ENCODE measurements around the gene KCNA3.
A peak's percentile ranks its signal among the peaks of the same experiment; 100 is the strongest.
"Not testable (repeated sequence)": the region's sequence is repeated elsewhere in the genome, so short reads cannot be mapped to it uniquely, and the experiment has no call there.

The KCNA3 gene

DNA sequence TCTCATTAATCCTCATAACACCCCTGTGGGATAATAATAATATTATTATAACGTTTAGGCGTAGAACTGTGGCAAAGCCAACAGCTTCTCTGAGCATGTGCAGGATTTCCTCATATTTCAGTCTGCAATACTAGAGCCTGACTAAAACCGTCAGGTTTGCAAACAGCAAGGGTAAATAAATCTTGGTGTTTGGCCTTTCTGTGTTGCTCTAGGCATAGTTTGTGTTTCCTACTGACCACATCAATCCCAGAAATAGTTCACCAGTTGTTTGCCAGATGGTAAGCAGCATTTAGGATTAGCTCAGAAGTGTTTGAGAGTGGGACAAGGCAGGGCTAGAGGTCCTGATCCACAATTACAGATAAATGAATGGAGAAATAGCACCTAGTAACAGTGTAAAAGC, 2.8 kb upstream of the KCNA3 start:
- no peak for DNase-seq

DNA sequence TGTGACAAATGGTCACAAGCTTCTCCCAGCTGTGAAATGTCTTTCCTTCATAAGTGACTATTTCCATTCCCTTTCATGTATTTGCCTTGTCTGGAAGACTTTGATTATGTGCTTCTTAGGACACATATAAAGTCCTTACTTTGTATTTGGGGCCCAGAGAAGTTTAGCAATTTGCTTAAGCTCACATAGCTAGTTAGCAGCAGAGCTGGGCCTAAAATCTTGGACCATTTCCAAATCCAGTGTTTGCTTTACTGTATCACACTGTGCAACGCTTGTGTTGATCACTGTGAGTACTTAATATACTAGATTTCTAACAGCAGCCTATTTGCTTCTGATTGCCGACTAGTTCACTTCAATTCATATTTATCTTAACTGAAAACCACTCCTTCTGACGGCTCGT, 2.2 kb upstream of the KCNA3 start:
- DNase-seq = no peak

DNA sequence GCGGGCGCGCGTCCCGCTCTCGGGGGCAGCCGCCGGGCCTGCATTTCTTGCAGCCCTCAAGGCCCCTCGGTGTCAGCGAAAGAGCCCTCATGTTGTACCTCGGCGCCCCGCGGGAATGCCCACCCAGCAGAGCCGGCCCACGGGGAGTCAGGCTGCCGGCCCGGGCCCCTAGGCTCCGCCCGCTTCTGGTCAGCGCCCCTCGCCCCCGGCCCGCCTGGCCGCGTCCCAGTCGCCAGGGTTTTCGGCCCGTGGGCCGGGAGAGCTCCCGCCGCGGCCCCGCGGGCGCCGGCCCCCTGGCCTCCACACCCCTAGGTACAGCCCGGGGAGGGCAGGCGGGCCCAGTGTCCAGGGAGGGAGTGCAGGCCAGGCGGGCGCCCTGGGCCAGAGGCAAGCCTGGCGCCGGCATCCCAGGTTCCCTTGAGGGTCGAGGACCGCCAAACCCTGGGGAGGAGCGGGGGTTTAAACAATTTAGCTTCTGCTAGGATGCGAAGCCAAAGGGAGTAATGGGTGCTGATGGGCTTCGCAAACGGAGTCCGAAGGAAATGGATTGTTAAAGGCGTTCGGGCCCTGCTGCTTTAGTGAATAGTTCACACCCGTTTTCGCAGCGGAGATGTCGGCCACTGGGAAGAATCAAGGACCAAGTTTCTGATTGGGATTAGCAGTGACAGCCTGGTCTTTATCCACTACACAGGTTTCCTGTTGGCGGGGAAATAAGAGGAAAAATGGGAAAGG, 486 bp upstream of the KCNA3 start:
- no peak for DNase-seq

DNA sequence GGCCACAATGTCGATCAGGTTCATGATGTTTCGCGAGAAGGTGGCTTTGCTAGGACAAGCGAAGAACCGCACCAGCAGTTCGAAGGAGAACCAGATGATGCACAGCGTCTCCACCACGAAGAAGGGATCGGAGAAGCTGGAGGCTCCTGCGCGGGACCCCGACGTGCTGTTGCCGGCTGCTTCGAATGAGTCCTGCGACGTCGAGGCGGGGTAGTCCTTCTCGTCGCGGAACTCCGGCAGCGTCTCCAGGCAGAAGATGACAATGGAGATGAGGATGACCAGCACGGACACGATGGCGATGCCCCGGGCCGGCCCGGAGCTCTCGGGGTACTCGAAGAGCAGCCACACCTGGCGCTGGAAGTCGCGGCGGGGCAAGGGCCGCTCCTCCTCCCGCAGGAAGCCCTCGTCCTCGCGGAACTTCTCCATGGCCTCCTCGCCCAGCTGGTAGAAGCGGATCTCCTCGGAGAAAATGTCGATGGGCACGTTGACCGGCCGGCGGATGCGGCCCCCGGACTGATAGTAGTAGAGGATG, 869 bp downstream of the KCNA3 start:
- DNase-seq = peak; percentile 56

DNA sequence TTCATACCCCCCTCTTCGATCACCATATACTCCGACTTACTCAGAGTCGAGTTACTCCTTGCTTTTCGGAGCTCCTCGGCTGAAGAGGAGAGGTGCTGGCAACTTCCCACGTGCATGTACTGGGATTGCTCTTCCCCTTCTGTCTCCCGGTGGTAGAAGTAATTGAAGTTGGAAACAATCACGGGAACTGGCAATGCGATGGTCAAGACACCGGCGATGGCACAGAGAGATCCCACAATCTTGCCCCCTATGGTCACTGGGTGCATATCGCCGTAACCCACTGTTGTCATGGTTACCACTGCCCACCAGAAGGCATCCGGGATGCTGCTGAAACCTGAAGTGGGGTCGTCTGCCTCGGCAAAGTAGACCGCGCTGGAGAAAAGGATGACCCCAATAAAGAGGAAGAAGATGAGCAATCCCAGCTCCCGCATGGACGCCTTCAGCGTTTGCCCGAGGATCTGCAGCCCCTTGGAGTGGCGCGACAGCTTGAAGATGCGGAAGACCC, 1.5 kb downstream of the KCNA3 start:
- DNase-seq = peak; percentile 42

DNA sequence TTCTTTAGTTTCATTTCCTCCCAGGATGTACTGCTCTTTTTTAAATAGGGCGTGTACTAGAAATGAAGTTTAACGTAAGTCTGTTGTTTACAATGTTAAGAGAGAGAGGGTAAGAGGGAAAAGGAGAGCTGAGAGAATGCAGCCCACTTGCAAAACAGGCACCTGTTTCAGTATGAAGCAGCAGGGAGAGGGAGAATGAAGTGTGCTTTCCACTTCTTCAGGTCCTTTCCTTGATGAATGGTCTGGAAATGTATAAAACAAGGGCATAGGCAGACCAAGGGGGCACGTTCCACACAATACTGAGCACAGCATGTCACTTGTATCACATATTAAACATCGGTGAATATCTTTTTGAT, 2.0 kb downstream of the KCNA3 start:
- DNase-seq = no peak

DNA sequence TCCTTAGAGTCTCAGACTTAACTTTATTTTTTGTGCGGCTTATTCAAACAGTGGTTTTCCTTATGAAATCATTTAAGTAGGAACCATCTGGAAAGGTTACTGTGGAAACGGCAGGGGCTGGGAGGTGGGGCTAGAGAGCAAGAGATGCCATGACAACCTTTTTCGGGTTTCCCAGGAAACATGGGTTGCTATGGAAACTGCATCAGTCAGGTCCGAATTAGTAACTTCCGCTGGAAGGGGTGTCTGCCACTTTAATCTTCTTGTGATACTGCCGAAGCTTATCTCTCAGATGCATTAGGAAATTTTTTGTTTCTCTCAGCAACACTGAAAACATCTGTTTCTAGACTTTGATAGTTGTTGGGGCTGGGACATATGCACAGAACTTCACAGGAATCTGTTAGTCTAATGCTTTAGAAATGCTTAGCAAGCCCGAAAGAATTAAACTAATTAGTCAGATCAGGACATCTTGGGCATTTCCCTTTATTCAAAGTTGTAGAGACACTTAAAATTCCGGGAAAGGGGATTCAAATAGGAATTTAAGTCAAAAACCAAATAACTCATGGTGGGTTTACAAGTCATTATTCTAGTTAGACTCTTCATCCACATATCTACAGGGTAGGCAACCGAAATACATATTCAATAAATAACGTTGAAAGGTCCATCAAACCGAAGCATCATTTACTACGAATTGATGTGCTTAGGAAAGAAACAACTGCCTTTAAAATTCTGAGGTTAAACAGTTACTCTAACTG, 2.6 kb downstream of the KCNA3 start:
- peak; percentile 80 for DNase-seq

DNA sequence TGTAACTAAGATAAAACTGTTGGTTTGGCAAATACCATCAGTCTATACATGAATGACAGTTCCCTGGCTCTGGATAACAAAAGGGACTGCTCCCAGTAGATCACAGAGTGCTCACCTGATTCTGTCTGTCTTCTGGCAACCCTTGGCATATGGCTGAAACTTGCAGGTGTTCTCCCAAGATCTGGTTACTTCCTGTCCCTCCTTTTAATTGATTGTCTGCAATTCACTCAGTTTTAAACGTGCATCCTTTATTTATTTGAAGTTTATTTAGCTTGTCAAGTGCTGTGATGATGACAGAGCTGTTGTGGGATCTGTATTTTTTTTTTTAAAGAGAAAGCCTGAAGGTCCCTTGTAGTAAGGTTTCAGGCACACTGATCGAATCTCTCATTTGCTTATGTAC, 3.4 kb downstream of the KCNA3 start:
- no peak for DNase-seq

DNA sequence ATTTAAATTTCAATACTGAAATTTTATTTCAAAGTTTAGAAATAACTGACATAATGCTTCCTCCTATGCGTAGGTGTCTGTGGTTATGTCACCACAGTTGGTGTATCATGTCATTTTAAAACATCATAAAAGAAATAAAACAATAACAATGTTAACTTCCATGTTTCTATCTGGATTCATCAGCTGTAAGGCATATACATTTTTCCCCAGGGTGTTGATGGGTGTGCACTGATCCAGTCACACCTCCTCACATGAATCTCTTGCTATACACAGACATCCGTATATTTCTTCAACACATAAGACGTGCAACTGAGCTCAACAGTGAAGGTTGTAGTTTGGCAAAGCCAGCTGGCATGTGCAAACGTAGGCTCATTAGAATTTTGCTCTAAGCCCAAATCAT, 6.2 kb downstream of the KCNA3 start:
- no peak for DNase-seq

DNA sequence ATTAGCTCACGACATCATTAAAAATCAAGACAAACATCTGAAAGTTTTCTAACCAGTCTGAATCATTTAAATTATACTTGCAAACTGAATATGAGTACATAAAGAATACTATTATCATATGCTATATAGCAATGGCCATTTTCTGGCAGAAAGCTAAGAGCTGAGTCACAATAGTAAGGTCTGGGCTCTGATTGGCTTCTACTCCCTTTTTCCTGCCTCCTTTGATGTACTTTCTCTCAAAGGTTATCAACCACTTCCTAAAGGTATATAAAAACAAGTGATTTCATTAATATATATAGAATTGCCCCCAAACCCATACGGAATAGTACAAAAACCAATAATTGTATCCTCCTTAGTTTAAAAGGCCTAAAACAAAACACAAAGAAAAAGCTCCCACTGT, 7.0 kb downstream of the KCNA3 start:
- no peak for DNase-seq

DNA sequence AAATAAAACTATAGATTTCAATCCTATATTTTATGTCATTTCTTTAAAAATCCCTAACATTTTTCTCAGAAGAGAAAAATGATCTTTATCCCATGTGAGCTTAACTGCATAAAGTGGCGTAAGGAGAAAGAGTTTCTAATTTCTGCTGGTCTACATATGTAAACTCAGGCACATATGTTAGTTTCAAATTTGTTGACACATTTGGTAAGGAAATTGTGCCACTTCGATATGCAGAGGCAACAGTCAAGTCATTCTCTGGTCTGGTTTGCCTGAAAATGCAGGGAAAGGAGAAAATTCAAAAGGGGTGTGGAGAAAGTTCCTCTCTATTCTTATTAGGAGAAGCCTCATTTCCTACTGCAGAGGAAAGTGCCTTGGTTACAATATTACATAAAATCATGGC, 11.5 kb downstream of the KCNA3 start:
- no peak for DNase-seq

DNA sequence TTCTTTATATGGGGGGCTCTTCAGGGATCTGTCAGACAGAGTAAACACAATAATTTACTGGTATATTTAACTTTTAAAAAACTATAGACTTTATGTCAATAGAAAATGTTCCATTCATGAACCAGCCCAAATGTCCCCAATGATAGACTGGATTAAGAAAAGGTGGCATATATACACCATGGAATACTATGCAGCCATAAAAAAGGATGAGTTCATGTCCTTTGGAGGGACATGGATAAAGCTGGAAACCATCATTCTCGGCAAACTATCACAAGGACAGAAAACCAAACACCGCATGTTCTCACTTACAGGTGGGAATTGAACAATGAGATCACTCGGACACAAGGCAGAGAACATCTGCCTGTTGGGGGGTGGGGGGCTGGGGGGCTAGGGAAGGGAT, 15.2 kb downstream of the KCNA3 start:
- DNase-seq = not testable (repeated sequence)

DNA sequence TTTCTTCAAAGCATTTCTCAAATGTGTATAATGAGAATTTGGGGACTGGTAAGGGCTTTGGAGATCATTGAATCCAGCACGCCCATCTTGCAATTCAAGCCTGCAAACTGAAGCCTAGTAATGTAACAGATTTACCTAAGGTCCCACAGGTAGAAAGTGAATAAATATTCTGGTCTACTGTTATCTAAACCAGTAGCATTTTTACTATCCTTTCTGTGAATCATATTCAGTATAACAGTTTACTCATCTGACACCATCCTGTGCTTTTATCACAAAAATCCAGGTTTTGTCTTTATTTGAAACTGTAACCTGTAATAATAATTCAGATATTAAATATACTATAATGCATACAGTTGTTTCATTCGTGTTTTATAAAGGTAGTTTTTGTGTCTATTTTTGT, 17.4 kb downstream of the KCNA3 start:
- no peak for DNase-seq

DNA sequence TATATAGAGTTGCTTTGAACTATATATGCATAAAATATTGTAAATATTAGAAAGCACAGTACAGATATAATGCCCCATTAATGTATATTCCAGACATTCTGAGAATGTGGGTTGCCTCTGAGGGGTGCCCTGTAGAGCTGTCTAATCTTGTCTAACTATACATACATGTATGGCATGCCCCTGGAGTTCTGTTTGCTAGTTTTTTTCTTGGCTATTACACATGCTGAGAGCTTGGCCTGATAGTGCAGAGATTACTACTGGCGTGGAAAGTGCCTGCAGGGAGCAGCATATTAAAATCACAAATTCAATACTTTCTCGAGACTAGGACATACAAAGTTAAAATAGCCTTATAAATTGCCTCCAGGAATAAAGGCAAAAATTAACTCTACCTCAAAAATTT, 24.1 kb downstream of the KCNA3 start:
- no peak for DNase-seq

DNA sequence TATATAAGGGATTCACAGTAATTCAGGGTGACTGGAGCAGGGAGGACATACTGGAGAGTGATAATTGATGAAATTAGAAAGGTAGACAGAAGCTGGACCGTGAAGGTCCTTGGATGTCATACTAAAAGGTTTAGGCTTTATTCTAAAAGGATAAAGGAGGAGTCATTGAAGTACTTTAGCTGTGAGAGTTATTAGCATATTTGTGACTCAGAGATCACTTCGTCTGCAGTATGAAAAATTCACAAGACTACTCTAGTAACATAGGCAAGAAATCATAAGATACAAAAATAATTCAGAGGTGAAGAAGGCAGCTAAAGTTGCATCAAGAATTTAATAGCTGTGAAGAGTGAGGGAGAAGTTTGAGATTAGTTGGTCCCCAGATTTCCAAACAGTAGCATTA, 26.3 kb downstream of the KCNA3 start:
- DNase-seq = no peak

DNA sequence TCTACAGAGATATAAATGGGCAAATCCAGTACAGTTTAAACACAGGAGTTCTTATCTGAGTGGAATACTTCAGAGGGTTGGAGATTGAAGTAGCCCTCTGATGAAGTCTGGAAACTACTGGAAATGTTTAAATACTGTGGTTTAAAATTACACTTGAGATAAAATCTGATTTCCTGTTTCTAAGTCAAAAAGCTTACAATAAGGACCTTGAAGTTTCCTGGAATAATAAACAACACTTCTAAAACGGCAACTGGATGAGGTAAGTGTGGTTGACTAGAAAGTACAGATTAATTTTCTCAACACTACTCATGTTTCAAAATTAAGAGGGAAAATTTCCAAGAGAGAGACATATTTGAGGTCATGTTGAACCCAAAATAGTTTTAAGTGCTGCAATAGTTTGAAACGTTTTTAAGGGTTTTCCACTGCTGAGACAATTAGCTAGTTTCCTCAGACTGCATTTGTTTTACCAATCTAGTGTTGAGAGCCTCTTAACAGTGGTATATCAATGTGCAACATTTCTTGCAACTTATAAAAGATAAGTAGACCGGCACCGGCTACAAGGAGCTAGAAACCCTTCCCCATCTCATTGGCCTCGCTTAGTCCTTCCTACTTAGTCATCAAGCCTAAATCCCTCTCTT, 27.4 kb downstream of the KCNA3 start:
- no peak for DNase-seq

DNA sequence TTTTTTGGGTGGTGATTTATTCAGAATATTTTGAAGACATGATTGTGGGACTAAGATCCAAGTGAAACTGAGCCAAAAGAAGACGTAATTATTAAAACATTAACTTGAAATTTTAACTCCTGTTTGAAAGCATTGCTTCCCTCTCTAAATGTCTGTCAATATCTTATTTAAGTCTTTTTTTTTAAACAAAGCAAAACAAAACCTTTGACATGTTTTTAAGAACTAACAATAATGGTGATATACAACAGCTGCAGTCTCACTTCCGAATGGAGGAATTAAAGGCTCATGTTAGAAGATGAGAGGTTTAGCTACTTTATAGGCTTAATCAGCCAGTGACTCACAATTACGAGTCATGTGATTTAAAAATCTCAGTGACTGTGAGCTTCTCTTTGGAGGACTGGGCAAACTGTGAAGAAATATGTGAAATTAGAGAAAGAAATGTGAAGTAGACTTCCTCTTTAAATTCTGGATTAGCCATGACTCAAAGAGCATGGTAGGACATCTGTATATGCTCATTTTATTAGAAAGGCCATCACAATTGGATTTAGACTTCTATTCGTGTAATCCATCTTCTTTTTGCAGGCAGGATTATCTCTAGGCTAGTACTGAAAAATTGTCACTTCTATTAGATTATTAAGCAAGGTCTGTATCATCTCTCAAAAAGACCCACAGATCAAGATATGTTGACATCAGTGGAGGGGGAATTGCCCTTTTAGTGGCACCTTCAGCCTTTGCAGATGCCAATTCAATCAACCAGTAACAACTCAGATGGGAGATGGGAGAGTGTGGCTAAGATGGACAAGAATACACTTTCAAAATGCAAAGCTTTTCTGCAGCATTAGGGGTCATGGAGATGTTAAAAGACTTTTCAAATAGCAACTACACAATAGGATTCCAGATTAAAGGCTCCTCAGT, 28.7 kb downstream of the KCNA3 start:
- DNase-seq = no peak

DNA sequence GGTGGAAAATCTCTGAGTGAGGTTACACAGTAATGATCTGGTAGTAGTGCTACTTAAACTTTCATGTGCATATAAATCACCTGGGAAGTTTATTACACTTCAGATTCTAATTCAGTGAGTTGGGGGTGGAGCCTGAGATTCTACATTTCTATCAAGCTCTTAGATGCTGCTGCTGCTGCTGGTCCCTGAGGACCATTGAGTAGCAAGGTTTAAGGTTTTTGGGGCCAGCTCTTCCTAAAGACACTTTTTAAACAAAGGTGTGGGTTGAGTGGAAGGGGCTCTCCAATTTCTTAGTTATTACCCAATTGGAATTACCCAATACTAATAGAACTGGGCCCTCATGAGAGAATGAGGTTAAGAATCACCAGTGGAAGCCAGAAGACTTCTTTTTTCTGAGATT, 29.5 kb downstream of the KCNA3 start:
- DNase-seq = no peak

DNA sequence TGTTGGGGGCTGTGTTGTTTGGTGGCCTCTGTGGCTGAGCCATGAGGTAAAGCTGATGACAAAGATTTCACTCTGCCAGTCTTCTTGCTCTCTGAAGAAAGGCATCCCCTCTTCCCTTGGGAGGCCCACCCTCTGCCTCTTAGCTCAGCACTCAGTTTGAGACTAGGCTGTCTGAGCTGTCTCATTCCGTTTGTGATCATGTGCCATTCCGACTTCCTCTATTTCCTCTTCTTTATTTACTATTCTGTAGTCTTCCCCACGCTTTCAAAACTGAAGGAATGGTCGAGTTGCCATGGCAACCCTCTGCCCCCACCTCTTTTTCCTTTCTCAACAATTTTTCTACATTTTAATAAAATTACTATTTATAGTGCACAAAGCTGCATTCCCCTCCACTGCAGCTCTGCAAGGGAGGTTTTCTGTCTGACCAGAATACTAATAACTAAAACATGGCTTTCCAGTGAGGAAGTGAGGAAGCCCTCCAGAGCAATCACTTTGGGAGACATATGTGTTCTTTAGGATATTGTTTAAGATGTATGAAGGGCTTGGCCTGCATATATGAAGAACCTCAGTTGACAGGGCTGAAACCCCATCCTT, 30.8 kb downstream of the KCNA3 start:
- DNase-seq = no peak

DNA sequence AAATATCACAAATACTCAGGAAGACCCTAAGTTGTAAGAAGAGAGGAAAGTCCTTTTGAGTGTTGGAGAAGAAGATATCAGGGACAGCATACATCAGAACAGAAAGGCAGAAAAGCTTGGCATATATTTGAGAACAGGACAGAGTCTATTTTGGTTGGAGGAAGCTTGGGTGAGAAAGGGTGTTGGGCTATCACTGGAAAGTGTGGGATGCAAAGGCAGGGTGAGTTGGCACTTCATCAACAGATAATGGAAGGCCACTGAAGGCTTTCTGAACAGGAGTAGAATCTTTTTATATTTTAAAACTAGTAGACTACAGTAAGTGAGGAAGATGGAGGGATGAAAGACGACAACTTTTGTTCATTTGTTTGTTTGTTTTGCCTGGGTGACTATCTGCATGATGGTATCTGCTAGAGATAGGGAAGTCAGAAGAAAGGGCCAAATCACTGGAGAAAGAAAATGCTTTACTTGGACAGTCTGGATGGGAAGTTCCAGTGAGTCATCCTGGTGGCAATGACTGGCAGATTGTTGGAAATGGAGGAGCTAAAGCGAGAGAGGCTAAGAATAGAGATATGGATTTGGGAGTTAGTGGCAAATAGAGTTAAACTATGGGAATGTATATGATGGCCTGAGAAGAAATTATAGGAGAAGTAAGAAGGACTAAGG, 34.9 kb downstream of the KCNA3 start:
- DNase-seq = no peak

DNA sequence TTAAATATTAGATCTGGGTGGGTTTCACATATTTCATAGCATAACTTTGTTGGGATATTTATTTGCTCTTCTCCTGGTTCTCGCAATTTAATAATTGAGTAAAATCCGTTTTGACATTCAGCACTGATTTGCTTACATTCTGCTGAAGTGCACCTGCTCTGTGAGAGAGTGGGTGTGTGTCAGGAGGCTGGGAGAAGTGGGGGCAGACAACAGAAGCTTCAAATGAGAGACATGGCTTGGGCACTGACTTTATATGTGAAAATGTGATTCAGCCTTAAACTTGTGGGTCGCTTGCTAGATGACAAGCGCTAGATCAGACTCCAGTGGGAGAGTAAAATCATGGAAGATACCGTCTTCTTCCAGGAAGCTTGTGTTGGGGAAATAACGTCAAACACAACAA, 36.2 kb downstream of the KCNA3 start:
- no peak for DNase-seq

DNA sequence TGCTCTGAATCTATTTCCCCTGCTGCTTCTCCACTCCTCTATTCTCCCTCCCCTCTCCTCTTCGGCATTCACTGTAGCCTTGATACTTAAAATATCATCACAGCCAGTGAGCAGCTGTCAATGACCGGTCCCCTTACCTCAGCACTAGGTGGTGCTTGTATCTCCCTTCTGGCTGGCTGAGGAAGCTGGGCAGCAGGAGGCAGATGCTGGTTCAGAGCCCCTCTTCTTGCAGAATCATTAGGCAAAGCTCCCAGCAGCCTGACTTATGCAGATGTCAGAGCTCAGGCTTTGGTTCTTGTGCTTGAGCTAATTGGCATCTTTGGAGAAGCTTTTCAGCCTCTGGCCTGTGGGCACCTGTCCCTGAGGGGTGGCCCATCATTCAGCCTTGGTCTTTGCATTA, 36.7 kb downstream of the KCNA3 start:
- peak; percentile 48 for DNase-seq

Measured in NK-92 treated with Interleukin-12 subunit alpha and Interleukin-12 subunit beta, amount 100 ng/mL, for 24 hours (cell line).